NOMO-1 (cell line): ENCODE measurements around the gene ZNF775.

Experiments used
- DNase-seq, 2 experiments: peaks; one replicate each; lab custom pipeline; 2025; ENCODE audit not compliant: unreplicated experiment in 2 of 2; lab: John Stamatoyannopoulos, UW

ZNF775 gene

DNA sequence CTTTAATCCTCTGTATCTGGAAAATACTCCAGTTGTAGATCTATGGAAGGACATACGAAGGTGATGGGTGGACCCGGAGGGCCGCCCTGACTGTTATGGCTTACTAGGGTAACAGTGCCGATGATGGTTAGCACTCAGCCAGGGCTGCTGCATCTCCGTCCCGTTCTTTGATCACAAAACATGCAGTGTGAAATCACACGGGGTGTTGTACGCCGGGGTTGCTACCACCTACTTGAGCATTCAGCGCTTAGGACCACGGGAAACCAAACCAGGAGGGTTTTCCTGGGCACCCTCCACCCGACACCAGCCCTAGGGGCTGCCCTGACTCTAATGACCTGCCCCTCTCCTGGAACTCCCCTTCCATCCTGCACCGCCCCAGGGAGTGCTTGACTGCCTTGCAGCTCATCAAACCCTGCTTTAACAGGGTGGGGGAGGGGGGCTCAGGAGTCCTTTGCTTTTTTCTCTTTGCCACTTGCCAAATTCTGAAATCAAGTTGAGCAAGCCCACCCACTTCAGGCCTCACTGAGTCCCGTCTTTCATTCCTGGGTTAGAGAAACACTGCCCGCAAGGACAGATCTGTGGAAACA is 20.4 kb downstream of the ZNF775 start:
- DNase-seq = no peak

DNA sequence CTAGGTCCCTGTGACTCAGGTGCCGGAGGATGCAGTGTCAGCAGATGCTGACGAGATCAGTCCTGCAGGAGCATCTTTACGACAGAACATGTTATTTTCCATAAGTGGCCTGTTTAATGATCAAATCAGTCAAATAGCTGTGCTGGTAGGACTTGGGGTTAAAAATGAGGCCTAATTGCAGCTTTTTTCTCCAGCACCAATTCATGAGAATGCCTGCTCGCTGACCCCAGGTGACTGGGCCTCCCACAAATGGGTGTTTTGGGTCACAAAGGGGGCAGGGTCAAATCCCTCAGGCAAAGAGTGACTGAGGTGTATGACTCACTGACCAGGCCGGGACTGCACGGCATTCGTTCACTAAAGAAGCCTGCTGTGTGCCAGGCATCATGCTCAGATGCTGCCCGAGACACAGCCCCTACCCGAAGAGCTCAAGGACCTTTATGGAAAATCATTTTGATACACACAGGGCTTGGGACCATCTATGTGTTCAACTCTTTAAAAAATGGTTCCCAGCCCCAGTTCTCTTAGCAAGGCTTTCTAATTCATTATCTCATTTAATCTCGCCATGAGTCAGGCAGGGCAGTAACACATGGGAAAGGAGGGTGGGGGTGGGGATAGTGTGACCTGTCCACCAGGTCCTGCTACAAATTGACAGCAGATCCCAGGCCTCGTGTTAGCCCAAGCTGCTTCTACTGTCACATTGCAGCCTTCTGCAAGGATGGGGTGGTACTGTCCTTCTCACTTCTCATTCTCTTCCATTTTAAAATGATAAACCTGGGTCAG is 21.1 kb downstream of the ZNF775 start:
- DNase-seq = no peak

DNA sequence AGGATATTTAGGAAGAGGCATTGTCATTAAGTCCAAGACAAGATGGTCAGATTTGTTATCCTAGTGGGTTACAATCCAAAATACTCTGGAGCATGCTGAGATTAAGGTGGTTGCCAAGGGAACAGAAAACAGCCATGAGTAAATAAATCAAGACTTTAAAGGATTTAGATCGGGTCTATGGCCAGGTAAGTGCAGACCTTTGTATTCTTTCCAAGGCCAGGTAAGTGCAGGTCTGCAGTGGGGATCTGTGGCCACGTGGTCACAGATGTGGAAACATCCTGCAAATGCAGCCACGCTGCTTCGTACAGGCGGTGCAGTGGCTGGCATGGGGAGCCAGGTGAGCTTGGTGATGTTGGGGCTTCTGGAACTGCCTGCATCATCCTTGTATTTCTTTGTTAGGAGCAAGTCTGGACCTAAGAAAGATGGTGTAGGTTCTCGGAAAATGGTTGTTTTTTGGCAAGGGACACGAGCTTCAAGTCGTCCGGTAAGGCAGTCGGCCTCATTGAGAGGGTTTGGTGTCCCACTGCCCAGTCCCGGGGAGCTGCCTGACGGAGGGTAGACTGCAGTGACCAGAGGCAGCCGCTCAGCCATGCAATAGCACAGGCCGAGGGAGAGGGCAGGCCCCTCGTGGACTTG is 21.8 kb downstream of the ZNF775 start:
- no peak for DNase-seq

DNA sequence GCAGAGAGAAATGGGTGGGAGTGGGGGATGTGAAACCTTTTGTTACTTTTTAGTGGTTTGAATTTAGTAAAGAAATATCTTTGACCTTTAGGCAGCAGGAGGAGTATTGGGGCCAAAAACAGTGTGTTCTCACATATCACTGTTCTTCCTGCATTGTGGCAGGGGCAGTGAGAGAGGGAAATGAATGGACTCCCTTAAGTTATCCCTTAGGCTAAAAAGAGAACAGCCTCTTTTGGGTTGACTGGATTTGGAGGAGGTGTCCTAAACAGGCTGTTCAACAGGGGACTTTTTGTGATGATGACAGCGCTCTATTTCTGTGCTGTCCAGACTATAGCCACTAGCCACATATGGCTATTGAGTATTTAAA is 22.3 kb downstream of the ZNF775 start:
- no peak for DNase-seq

DNA sequence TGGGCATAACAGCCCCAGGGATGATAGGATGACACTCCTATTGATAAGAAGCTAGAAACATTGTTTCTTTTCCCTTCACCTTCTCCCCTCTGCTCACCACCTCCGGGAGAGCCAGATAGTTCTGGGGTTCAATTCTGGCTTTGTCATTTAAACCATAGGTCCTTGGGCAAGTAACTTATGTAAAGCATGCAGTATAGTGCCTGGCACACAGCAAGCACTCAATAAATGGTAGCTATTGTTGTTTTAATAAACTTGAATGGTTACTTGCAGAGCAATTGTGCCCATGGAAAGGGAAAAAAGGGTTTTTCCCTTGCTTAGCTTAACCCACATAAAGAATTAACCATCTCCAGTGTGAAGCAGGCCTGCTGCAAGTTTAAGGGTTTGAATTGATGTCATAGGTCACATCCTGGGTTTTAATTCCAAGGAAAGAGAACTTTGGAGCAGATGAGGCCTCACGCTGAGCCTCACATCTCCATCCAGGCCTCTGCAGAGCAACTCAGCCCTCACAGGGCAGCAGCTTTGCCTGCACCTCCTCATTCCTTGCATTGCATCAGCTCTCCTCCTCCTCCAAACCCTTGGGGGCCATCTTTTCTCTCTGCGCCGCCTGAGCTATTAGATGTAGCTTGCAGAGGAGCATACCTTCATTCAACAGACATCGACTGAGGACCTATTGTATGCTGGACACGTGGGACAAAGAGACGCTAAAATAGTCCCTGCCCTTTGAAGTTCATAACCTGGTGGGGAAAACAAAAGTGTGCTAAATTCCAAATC is 22.9 kb downstream of the ZNF775 start:
- no peak for DNase-seq

DNA sequence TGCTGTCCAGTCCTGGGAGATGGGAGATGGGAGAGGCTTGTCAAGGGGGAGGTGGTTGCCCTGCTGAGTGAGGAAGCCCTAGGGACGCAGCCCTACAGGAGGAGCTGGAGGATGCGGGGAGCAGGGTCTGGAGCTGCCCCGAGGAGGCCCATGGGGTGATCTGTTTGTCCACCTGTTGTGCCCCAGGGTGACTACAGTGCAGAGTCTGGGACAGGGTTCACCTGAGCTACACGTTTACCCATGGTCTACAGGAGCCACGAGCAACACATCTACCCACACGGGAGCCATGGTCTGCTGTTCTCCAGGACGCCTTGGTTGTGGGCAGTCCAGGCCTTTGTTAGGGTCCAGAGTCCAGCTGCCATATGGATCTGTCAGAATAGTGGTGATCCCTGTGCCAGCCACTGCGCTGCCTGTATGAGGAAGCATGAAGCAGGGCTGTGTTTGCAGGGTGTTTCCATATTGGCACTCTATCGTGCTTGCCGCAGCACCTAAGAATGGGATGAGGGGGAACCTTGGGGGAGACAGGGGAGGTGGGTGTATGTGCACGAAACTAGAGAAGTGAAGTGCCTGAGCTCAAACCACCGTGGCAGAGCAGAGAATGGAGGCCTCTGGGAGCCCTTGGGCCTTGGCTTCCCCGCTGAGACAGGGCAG is 23.7 kb downstream of the ZNF775 start:
- DNase-seq = no peak

DNA sequence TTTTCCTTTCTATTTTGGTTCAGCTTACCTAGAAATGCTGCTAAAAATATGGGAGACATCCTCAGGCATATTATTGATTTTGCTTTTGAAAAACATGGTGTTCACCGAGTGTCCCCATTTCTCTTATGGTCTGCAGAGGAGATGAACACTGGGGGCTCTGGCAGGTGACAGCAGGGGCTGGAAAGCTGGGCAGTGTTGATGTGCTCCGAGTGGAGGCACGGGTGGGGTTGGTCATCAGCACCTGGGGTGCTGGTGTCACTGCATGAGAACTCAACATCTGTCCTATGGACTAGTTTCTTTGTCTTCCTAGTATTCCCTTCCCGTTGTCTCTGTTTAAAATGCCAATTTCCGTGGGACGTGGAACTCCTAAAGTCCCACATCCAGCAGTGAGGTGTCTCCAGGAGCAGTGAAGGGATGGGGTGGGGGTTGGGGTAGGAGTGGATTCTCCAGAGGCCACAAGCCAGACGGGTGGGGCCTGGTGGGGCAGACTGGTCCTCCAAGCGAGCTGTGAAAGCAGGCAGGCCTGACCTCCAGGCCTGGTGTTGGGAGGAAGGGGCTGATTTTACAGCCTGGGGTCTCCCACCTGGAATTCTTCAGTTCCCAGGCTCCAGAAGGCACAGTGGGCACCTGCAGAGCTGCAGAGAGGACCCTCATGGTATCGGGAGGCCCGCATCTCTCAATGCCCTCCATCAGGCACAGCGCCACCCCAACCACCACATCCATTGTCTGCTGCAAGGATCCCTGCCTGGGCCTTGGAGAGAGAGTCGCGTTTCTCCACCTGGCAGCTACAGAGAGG is 24.4 kb downstream of the ZNF775 start:
- no peak for DNase-seq

DNA sequence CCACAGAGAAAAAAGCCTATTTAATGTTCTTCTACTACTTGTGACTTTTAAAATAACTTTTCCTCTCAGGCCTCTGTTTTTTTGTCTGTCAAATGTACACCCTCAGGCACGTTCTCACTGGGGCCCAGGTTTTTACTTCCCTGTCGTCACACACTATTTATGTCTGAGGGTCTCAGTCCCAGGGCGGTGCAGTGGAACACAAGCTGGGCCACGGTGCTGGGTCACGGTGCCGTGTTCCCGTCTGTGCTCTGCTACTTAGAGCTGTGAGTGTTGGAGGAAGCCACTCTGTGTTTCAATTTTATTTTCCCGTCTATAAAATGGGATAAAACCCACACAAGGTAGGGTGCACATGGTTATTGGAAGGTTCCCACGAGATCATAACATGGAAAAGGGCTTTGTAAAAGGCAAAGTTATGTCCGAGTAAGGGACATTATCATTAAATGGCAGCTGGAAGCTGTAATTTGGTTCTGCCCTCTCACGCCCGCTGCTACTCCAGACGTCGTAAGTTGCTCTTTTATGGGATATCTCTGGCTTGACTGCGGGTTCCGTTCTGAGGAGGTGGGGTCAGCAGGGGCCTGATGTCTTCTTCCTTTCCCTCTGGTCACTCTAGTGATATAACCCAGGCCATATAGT is 25.2 kb downstream of the ZNF775 start:
- DNase-seq = no peak

DNA sequence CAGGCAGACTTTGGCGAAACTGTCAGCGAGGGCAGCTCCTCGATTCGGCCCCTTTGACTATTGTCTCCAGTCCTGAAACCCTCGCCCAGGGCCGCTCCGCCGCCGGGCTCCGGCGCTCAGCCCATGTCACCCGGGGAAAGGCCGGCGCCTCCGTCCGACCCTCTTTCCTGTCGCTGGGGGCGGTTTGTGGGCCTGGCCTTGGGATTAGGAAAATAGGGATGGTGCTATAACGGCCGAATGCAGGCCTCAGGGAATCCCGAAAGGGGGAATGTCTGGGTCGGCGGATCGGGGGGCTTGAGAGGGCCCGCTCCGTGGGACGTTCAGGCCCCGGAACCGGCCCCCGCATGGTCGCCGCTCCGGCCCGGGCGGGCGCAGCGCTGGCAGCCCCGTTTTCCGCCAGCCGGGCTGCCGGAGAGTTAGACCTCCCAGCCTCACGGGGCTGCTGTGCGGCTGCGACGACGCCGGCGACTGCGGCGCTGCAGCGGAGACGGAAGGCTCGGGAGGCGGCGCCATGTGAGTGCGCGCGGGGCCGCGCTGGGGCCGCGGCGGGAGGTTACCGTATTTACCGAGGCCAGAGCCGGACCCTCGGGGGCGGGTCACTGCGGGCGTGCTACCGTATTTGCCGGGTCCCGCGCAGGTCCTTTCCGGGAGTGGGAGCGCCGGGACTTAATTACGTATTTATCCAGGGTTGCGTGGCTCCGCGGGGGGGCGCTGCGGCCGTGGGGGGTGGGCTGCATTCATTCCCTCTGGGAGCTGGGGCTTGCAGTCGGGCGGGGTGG is 25.9 kb downstream of the ZNF775 start:
- peak; percentile 47 to 64 for DNase-seq

DNA sequence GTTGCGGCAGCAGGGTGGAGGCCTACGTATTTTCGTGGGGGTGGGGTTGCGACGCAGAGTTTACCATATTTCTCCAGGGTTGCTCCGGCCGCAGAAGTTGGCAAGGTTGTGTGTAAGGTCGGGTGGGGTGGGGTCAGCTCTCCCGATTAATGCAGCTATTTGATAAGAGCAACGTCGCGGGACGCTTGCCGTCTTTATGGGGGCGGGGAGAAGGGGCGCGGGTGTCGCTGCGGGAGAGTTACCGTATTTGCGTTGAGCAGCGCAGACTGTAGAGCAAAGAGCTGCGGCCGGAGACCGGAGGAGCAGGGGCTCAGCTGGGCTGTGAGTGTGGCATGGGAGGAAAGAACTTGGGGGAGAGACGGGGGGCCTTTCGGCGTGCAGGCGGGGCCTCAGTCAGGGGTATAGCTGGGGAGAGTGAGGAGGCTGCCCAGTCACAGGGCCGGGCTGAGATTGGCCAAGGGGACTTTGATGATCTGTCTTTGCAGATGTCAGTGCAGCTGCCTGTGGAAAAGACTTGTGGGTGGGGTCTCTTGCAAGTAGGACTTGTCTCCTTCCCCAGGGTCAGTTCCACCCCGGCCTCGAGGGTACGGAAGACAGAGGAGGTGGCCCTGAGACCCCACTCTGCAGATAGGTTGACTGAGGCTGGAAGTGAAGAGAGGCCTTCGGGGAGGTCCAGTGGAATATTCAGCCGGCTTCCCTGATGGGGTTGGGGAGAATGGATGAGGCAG is 26.6 kb downstream of the ZNF775 start:
- no peak for DNase-seq

DNA sequence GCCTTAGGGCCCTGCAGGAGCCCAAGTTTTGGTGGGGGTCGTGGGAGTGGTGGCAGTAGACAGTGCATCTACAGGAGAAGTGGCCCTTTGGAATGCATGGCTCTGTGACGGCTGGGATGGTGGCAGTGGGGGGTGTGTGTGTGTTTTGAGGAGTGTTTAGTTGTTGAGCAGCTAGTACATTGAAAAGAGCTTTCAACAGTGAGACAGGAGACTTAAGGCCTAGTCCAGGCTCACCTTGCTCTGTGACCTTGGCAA is 27.1 kb downstream of the ZNF775 start:
- no peak for DNase-seq

DNA sequence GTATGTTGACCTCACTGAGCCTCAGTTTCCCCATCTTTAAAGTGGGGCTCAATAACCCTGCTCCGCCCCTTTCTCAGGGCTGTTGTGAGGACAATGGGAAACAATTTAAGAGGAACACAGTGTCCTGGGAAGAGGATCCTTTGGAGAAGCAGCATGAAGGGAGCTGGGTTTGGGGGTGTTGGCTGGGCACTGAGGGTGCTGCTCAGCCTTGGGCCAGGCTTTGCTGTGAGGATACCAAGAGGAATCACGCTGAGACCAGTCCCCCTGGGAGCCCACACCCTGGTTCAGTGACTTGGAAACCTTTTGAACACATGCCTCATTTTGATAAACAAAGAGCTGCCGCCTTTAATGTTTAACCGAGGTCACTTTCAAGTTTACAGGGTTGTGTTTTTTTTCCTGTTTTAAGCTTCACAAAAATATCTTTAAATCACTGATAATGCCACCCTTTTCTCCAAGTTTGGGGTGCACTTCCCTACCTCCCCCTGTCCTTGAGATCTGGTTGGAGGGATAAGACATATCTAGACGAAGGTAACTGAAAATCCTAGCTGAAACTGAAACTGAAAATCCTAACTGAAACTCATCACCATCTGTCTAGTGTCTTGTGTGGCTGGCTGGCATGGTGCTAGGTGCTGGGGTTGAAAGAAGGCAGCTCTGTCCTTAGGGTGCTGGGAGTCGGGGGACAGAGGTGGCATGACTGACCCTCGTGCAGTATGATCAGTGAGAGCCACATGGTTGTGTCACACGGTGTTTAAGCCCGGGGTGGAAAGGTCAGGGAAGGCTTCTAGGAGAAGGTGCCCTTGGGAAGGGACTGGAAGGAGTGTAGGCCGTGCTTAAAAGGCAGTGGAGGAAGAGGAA is 27.7 kb downstream of the ZNF775 start:
- DNase-seq = no peak

DNA sequence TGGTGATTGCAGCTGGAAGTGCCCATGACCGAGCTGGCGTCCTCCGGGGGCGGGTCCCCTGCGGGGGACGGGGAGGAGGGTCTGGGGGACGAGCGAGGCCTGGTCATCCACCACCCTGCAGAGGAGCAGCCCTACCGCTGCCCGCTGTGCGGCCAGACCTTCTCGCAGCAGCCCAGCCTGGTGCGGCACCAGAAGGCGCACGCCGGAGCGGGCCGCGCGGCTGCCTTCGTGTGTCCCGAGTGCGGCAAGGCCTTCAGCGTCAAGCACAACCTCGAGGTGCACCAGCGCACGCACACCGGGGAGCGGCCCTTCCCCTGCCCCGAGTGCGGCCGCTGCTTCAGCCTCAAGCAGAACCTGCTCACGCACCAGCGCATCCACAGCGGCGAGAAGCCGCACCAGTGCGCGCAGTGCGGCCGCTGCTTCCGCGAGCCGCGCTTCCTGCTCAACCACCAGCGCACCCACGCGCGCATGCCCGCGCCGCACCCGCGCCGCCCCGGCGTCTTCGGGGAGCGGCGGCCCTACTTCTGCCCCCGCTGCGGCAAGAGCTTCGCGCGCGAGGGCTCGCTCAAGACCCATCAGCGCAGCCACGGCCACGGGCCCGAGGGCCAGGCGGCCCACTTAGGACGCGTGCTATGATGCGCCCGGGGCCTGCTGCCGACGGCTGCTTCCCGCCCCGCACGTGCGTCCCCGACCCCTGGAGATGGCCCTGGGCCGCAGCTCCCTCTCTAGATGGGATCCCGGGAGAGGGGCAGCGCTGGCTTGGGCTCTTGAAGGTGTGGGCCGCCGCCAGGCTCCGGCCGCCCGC is 28.7 kb downstream of the ZNF775 start:
- DNase-seq = no peak

DNA sequence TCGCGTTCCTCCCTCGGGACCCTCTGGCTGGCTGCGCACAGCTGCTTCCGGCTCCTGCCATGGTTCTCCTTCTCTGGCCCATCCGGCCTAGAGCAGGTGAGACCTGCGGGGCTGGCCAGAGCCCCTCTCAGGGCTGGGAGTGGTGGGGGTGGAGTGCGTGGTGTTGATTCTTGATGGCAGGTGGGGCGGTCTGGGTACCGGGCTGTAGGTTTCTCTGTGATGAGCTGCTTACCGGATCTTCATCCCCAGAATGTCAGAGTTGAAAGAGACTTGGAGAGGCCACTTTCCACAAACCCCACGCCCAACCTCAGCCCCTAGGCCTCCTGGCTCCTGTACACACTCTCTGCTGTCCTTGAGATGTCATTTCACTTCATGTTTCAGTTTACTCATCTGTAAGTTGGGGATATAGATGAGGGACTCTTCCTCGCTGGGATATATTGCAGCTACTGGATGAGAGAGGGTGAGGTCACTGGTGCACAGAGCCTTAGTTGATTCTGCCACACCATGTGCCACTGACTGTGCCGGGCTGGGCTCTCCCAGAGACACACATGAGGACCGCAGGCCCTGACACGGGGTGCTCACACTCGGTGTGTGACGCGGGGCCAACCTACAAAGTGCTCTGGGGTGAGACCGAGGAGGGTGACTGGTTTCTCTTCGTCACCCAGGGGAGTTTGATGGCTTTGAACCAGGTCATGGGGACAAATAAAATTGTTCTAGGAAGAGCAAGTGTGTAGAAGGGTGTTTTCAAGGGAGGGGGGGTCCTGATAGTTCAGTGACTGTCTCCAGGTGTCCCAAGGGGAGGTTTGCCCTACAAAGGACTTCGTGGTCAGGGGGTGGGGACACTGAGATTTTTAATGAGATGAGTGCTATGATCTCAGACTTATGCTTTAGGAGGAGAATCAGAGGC is 29.5 kb downstream of the ZNF775 start:
- DNase-seq = no peak

DNA sequence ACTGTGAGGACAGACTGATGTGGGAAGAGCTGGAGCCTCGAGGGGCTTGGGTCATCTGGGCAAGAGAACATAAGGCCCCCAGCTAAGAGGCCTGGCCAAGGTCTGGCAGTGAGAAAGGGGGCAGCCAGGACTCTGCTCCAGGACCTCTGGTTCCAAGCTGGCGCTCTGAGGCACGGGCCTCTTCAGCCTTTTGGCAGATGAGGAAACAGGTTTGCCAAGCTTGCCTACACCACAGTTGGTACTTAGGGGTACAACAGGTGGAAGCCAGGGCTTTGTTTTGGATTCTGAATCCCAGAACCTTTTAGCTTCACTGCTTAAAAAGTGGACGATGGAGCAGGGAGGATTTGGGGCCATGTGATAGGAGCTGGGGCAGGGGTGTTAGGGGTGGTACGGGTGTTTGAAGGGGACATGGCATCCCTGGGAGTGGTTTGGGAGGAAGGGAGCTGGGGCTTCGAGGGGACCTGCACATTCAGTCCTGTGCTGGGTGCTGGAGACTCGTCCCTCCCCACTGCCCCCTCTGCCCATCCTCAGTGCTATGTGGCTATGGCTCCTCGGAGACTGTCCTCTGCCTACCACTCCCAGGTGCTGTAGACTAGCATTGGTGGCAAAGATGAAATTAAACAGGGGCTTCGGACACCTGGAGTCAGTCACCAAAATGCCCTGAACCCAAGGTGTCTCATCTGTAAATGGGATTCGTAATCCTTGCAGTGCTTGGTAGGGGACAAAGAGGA is 30.3 kb downstream of the ZNF775 start:
- DNase-seq = no peak
